Sigmoid colon (tissue), 7 donors: ENCODE measurements around the gene DGKQ. TPM values are rescaled to one million over a fixed set of nuclear protein-coding genes. Genes with fewer than 3 reads are reported as not detected.
A peak's percentile ranks its signal among the peaks of the same experiment; 100 is the strongest.

Experiments
- DNase-seq: peaks from one replicate; pipeline ENCODE4 v3.0.0-alpha.2; 2019
- H3K27ac ChIP-seq, 4 donors: fragments of 200-600 bp; sonication (generic); one replicate each; pipeline ENCODE4 v1.5.1; 2016 to 2019; ENCODE audit warnings: mild to moderate bottlenecking in 1 of 4
- H3K27me3 ChIP-seq, 3 donors: fragments of 200-600 bp; sonication (generic); one replicate each; pipeline ENCODE4 v1.5.1; 2019; ENCODE audit warnings: mild to moderate bottlenecking in 1 of 3
- H3K36me3 ChIP-seq, 4 donors: fragments of 200-600 bp; sonication (generic); one replicate each; pipeline ENCODE4 v1.5.1; 2016 to 2019
- H3K4me1 ChIP-seq, 4 donors: fragments of 200-600 bp; sonication (generic); one replicate each; pipeline ENCODE4 v1.5.1; 2017 to 2019
- H3K4me3 ChIP-seq, 4 donors: fragments of 200-600 bp; sonication (generic); one replicate each; pipeline ENCODE4 v1.5.1; 2017 to 2019; ENCODE audit warnings: mild to moderate bottlenecking in 2 of 4, moderate library complexity in 1 of 4
- H3K9me3 ChIP-seq, 4 donors: fragments of 200-600 bp in 3 of 4; sonication (generic) in 3 of 4; one replicate each; pipeline versions ENCODE4 v1.5.1 to v1.6.1; 2013 to 2019
- CTCF ChIP-seq, 4 experiments: fragments of 450-650 bp in 3 of 4; fragments of 200-600 bp in 1 of 4; IDR thresholded peaks; one replicate each; pipeline ENCODE4 v1.5.1; 2016 to 2019; ENCODE audit warnings: antibody characterized with exemption in 4 of 4, mild to moderate bottlenecking in 3 of 4, moderate library complexity in 2 of 4
- EP300 ChIP-seq, 4 donors: sonication (generic); formaldehyde crosslinking; IDR thresholded peaks; one replicate each; pipeline ENCODE4 v1.6.1; 2017; ENCODE audit warnings: antibody characterized with exemption in 4 of 4
- POLR2A ChIP-seq, 2 donors: fragments of 450-650 bp; IDR thresholded peaks; one replicate each; pipeline ENCODE4 v1.6.1; 2016; ENCODE audit warnings: antibody characterized with exemption in 2 of 2, mild to moderate bottlenecking in 2 of 2, moderate library complexity in 2 of 2
- POLR2AphosphoS5 ChIP-seq, 4 donors: sonication (generic); formaldehyde crosslinking; IDR thresholded peaks; one replicate each; pipeline ENCODE4 v1.6.1; 2017; ENCODE audit warnings: antibody characterized with exemption in 4 of 4
- WGBS, 2 donors: extraction: QIAGEN DNeasy Blood & Tissue Kit; methylation state at CpG; one replicate each; pipeline ENCODE4 v1.1.7; 2013; 5-methylcytosine and 5-hydroxymethylcytosine counted together
- intact Hi-C: fragments of 100-400 bp; cut with DNase I; formaldehyde crosslinking; loops from one replicate; pipeline ENCODE4 v1.15.1; 2023
- polyA plus RNA-seq, 3 donors: library from polyadenylated mRNA; stranded (reverse); fragments of 200-250 nt; gene quantifications; one replicate each; pipeline ENCODE4 v1.2.3, GENCODE V29; 2013
- total RNA-seq, 4 donors: library from RNA; depleted of rRNA; stranded (reverse); fragments of >200 nt; gene quantifications; one replicate each; pipeline ENCODE4 v1.1.0, GENCODE V29; 2016
- donor health status: healthy with polysubstance abuse.
- donor health status: Bipolar disorder and iron deficiency.
- donor health status: healthy.

Gene DGKQ
- total and polyA plus RNA-seq, 7 donors: 3.5 to 26.2 (median 8.9) TPM

DNA sequence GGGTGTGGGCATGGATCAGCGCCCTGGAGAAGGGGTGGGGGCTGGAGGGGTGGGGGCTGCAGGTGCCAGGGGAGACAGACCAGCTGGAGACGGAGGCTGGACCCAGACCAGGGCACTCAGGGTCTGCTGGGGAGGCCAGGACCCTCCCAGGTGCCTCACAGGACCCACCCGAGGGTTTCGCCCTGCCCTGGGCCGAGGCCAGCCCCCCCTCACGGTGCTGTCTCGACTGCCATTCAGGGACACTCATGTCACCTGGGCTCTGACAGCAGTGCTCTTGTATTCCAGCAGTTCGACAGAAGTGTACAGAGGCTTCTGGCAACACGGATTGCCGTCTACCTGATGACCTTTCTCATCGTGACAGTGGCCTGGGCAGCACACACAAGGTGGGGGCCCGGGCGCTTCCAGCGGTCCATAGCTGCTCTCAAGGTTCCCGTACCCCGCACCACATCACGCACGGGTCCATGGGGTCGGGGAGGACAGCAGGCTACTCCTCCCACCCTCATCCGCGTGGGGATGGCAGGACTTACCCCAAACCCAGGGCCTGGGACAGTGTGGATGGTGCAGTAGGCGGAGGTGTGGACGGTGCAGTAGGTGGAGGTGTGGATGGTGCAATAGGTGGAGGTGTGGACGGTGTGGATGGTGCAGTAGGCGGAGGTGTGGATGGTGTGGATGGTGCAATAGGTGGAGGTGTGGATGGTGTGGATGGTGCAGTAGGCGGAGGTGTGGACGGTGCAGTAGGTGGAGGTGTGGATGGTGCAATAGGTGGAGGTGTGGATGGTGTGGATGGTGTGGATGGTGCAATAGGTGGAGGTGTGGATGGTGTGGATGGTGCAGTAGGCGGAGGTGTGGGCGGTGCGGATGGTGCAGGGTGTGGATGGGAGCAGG, 23.0 kb downstream of the DGKQ start:
- Histone ChIP-seq H3K36me3 (peaks cover 0 to 35% (median 11%) of the 10 kb centered on the region in 4 donors), H3K27me3 (no peaks in the 10 kb centered on the region), H3K4me3 (no peak overlapping the region), H3K9me3 (no peaks in the 10 kb centered on the region), H3K27ac (no peak overlapping the region), H3K4me1 (peaks cover 0 to 8% (median 3%) of the 10 kb centered on the region in 4 donors)
- 90 to 91% methylated on average over 30 of the region's 30 CpGs for WGBS, 2 donors
- no peak for DNase-seq
- TF ChIP-seq POLR2AphosphoS5 (IDR thresholded peaks at IDR 0.05) (no peak), CTCF (IDR thresholded peaks at IDR 0.05) (no peak), EP300 (IDR thresholded peaks at IDR 0.05) (no peak), POLR2A (IDR thresholded peaks at IDR 0.05) (no peak)
- intact Hi-C loops: no loop called here

DNA sequence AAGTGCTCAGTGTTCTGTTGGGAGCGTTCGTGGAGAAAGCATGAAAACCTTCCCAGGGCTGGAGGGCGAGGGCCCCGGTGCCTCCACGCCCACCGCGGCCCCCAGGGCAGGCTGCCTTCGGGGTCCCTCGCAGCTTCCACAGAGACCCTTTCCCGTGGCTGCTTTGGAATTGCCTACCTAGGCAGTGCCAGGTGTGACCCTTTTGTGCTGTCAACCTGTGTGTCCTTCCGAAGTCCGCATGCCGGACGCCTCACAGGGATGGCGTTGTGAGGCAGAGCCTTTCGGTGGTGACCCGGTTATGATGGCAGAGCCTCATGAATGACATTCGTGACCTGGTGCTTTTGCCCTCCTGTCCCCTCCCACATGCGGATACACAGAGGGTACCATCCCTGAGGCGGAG, 23.7 kb downstream of the DGKQ start:
- no peak overlapping the region for H3K27ac ChIP-seq
- no peak for TF ChIP-seq POLR2AphosphoS5 (IDR thresholded peaks at IDR 0.05)
- TF ChIP-seq POLR2A (IDR thresholded peaks at IDR 0.05): no peak
- no peaks in the 10 kb centered on the region for H3K27me3 ChIP-seq
- WGBS, 2 donors: 94% methylated on average over 20 of the region's 20 CpGs
- DNase-seq: no peak
- H3K4me1 ChIP-seq: peaks cover 0 to 8% (median 3%) of the 10 kb centered on the region in 4 donors
- intact Hi-C loops: no loop called here
- no peak overlapping the region for H3K4me3 ChIP-seq
- H3K36me3 ChIP-seq: peaks cover 0 to 28% (median 9%) of the 10 kb centered on the region in 4 donors
- H3K9me3 ChIP-seq: no peaks in the 10 kb centered on the region

- H3K4me3 ChIP-seq: no peak overlapping the region
- H3K27ac ChIP-seq: no peak overlapping the region
- peak; percentile 41 for DNase-seq
- H3K36me3 ChIP-seq: peaks cover 0 to 20% (median 8%) of the 10 kb centered on the region in 4 donors
- intact Hi-C loops: no loop called here
- no peak for TF ChIP-seq EP300 (IDR thresholded peaks at IDR 0.05)
- TF ChIP-seq POLR2AphosphoS5 (IDR thresholded peaks at IDR 0.05): no peak
- TF ChIP-seq POLR2A (IDR thresholded peaks at IDR 0.05): no peak
- TF ChIP-seq CTCF (IDR thresholded peaks at IDR 0.05): no peak
- no peaks in the 10 kb centered on the region for H3K9me3 ChIP-seq
- H3K4me1 ChIP-seq: peaks cover 0 to 8% (median 3%) of the 10 kb centered on the region in 4 donors
- H3K27me3 ChIP-seq: no peaks in the 10 kb centered on the region
- WGBS, 2 donors: 92 to 95% methylated on average over 13 of the region's 13 CpGs
Observed at GRCh38 chr4:948936-949300, 24.5 kb downstream of the DGKQ start.

DNA sequence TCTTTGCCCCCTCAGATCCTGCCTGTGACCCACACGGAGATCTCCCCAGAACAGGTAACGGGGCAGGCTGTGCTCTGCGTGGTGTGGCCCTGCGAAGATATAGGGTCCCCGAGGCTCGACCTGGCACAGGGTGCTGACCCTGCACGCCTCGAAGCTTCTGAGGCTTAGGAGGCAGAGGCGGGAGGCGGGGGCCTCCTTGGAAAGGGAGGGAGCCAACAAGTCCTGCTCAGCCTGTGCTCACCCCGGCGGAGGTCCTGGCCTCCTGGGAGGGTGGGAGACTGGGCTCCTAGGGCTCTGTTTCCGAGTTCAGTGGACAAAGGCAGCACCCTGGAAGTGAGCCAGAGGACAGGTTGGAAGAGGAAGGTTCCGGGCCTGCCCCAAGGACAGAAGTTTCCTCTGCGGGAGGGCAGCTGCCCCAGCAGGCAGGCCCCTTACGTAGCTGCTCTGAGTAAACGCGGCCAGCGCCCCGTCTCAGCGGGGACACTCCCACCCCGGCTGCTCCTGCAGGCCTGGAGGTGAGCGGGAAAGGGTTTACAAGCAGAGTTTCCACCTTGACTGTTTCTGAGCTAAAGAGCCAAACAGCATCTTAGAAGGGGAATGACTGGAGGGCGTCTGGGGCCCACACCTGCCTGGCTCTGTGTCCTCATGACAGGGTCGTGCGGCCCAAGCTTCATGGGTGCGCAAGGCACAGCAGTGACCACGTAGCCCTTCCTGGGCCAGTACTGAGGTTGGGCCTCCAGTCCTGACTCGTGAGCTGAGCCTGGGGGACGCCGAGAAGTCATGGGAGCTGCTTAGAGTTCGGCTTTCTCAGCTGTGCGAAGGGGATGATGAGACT, 25.1 kb downstream of the DGKQ start:
- no peak overlapping the region for H3K4me3 ChIP-seq
- TF ChIP-seq EP300 (IDR thresholded peaks at IDR 0.05) (no peak), CTCF (IDR thresholded peaks at IDR 0.05) (no peak), POLR2AphosphoS5 (IDR thresholded peaks at IDR 0.05) (no peak), POLR2A (IDR thresholded peaks at IDR 0.05) (no peak)
- DNase-seq: peak; percentile 58
- no peak overlapping the region for H3K27ac ChIP-seq
- H3K9me3 ChIP-seq: no peaks in the 10 kb centered on the region
- no peaks in the 10 kb centered on the region for H3K27me3 ChIP-seq
- 56 to 77% methylated on average over 33 of the region's 33 CpGs for WGBS, 2 donors
- peaks cover 0 to 14% (median 3%) of the 10 kb centered on the region in 4 donors for H3K36me3 ChIP-seq
- H3K4me1 ChIP-seq: peaks cover 0 to 8% (median 3%) of the 10 kb centered on the region in 4 donors
- intact Hi-C loops: no loop called here

GRCh38 chr4:947491-947971, 25.8 kb downstream of the DGKQ start:
- no peaks in the 10 kb centered on the region for H3K27me3 ChIP-seq
- DNase-seq: peak; percentile 46
- no peak for TF ChIP-seq CTCF (IDR thresholded peaks at IDR 0.05)
- TF ChIP-seq EP300 (IDR thresholded peaks at IDR 0.05): no peak
- no peak for TF ChIP-seq POLR2A (IDR thresholded peaks at IDR 0.05)
- TF ChIP-seq POLR2AphosphoS5 (IDR thresholded peaks at IDR 0.05): no peak
- intact Hi-C loops: no loop called here
- H3K36me3 ChIP-seq: peaks cover 0 to 11% (median 0%) of the 10 kb centered on the region in 4 donors
- 92% methylated on average over 19 of the region's 19 CpGs for WGBS, 2 donors
- no peak overlapping the region for H3K27ac ChIP-seq
- H3K4me3 ChIP-seq: no peak overlapping the region
- H3K4me1 ChIP-seq: peaks cover 0 to 8% (median 3%) of the 10 kb centered on the region in 4 donors
- no peaks in the 10 kb centered on the region for H3K9me3 ChIP-seq
